A673 (cell line): ENCODE measurements around the gene IP6K1. TPM values are rescaled to one million over a fixed set of nuclear protein-coding genes. Genes with fewer than 3 reads are reported as not detected.

ENCODE experiments used
- BruUV-seq: library from RNA; stranded (reverse); fragments of 400-500 nt; replicated peaks from 2 replicates; lab custom pipeline; 2021; lab: Mats Ljungman, UMichigan
- CTCF ChIA-PET: fragments of 300-600 bp; sonication (Branson Sonifier 250); formaldehyde crosslinking; loops from one replicate; lab custom pipeline; 2022; ENCODE audit warnings: antibody characterized with exemption; lab: Charles Lee
- POLR2A ChIA-PET: fragments of 300-600 bp; sonication (Branson Sonifier 250); formaldehyde crosslinking; loops from one replicate; lab custom pipeline; 2022; ENCODE audit warnings: antibody characterized with exemption; ENCODE audit not compliant: low non-redundant PET; lab: Charles Lee
- DNase-seq: peaks from one replicate; pipeline ENCODE4 v3.0.0-alpha.2; 2015; ENCODE audit warnings: low spot score
- H3K27ac ChIP-seq: fragments of 200-600 bp; sonication (generic); 2 replicates; pipeline ENCODE4 v1.5.1; 2016; ENCODE audit warnings: mixed run types, low read depth, mild to moderate bottlenecking, mixed read lengths, antibody characterized with exemption, low read length; ENCODE audit not compliant: poor library complexity, severe bottlenecking
- H3K27me3 ChIP-seq: fragments of 200-600 bp; sonication (generic); replicated peaks from 2 replicates; pipeline ENCODE4 v1.6.1; 2017; ENCODE audit warnings: mixed run types, low read depth, mild to moderate bottlenecking, mixed read lengths, antibody characterized with exemption, low read length; ENCODE audit not compliant: insufficient read depth, poor library complexity
- H3K36me3 ChIP-seq: fragments of 200-600 bp; sonication (generic); 2 replicates; pipeline ENCODE4 v1.6.1; 2016; ENCODE audit warnings: mixed run types, mild to moderate bottlenecking, mixed read lengths, antibody characterized with exemption, low read length; ENCODE audit not compliant: insufficient read depth, poor library complexity, severe bottlenecking
- H3K4me1 ChIP-seq: fragments of 200-600 bp; sonication (generic); 2 replicates; pipeline ENCODE4 v1.6.1; 2017; ENCODE audit warnings: mixed run types, mild to moderate bottlenecking, mixed read lengths, antibody characterized with exemption, low read length; ENCODE audit not compliant: insufficient read depth, poor library complexity, severe bottlenecking
- H3K4me3 ChIP-seq: fragments of 200-600 bp; sonication (generic); 2 replicates; pipeline ENCODE4 v1.5.1; 2016; ENCODE audit warnings: low read depth, mixed run types, mild to moderate bottlenecking, mixed read lengths, low read length; ENCODE audit not compliant: poor library complexity, severe bottlenecking
- H3K9me3 ChIP-seq: fragments of 200-600 bp; sonication (generic); 2 replicates; pipeline ENCODE4 v1.6.1; 2016; ENCODE audit warnings: mixed run types, low read depth, mild to moderate bottlenecking, mixed read lengths, antibody characterized with exemption, low read length; ENCODE audit not compliant: poor library complexity, severe bottlenecking
- CTCF ChIP-seq: fragments of 300-800, 200-600 bp; sonication (generic); conservative IDR thresholded peaks from 2 replicates; pipeline ENCODE4 v1.5.1; 2017; ENCODE audit warnings: low read depth, mild to moderate bottlenecking, antibody characterized with exemption, low read length, moderate library complexity, mixed read lengths
- EZH2 ChIP-seq: fragments of 200-600 bp; sonication (generic); IDR thresholded peaks from 2 replicates; pipeline ENCODE4 v1.6.1; 2017; ENCODE audit warnings: borderline replicate concordance, low read depth, mild to moderate bottlenecking, mixed read lengths, antibody characterized with exemption, low read length; ENCODE audit not compliant: poor library complexity, severe bottlenecking
- intact Hi-C: fragments of 100-400 bp; cut with micrococcal nuclease; formaldehyde crosslinking; loops from one replicate; pipeline ENCODE4 v1.10.0; 2022; ENCODE audit not compliant: unreplicated experiment
- total RNA-seq: library from RNA; stranded (reverse); gene quantifications from 2 replicates; pipeline ENCODE4 v1.2.3, GENCODE V29; 2021

Gene IP6K1
- total RNA-seq, 1 experiment from 2014 or later: 29.0 TPM

- H3K4me3 ChIP-seq: no peak overlapping the region
- BruUV-seq: no TSS peak
- intact Hi-C loops: no loop called here
- no peaks in the 10 kb centered on the region for H3K9me3 ChIP-seq
- H3K4me1 ChIP-seq: no peaks in the 10 kb centered on the region
- POLR2A ChIA-PET: no interaction called here
- TF ChIP-seq CTCF: no peak
- TF ChIP-seq EZH2: no peak
- CTCF ChIA-PET: no interaction called here
- no peaks in the 10 kb centered on the region for H3K36me3 ChIP-seq
- no peak for DNase-seq
- no peaks in the 10 kb centered on the region for H3K27me3 ChIP-seq
- H3K27ac ChIP-seq: no peak overlapping the region
Measured at GRCh38 chr3:49775538-49775937, 10.8 kb downstream of the IP6K1 start.

GRCh38 chr3:49772703-49773102 is 13.6 kb downstream of the IP6K1 start:
- H3K4me1 ChIP-seq: no peaks in the 10 kb centered on the region
- H3K27me3 ChIP-seq: no peaks in the 10 kb centered on the region
- H3K4me3 ChIP-seq: no peak overlapping the region
- no peak for DNase-seq
- no peaks in the 10 kb centered on the region for H3K36me3 ChIP-seq
- BruUV-seq: no TSS peak
- intact Hi-C loops: no loop called here
- TF ChIP-seq CTCF (no peak), EZH2 (no peak)
- H3K9me3 ChIP-seq: no peaks in the 10 kb centered on the region
- H3K27ac ChIP-seq: no peak overlapping the region
- ChIA-PET POLR2A (no interaction called here), CTCF (no interaction called here)

GRCh38 chr3:49771340-49771938 is 14.9 kb downstream of the IP6K1 start:
- BruUV-seq: no TSS peak
- Histone ChIP-seq H3K4me1 (no peaks in the 10 kb centered on the region), H3K9me3 (no peaks in the 10 kb centered on the region), H3K36me3 (no peaks in the 10 kb centered on the region), H3K4me3 (no peak overlapping the region), H3K27ac (no peak overlapping the region), H3K27me3 (no peaks in the 10 kb centered on the region)
- no peak for DNase-seq
- CTCF ChIA-PET: no interaction called here
- TF ChIP-seq CTCF (no peak), EZH2 (no peak)
- POLR2A ChIA-PET: no interaction called here
- intact Hi-C loops: no loop called here
